Measurements from ENCODE around the gene OPTC. TPM values are rescaled to one million over a fixed set of nuclear protein-coding genes. Genes with fewer than 3 reads are reported as not detected.

OPTC gene
- total and polyA plus RNA-seq, 2 of the 13 experiments (the other 11 are each of a cell fraction or from before 2014, with no cell fraction given): not detected

DNA sequence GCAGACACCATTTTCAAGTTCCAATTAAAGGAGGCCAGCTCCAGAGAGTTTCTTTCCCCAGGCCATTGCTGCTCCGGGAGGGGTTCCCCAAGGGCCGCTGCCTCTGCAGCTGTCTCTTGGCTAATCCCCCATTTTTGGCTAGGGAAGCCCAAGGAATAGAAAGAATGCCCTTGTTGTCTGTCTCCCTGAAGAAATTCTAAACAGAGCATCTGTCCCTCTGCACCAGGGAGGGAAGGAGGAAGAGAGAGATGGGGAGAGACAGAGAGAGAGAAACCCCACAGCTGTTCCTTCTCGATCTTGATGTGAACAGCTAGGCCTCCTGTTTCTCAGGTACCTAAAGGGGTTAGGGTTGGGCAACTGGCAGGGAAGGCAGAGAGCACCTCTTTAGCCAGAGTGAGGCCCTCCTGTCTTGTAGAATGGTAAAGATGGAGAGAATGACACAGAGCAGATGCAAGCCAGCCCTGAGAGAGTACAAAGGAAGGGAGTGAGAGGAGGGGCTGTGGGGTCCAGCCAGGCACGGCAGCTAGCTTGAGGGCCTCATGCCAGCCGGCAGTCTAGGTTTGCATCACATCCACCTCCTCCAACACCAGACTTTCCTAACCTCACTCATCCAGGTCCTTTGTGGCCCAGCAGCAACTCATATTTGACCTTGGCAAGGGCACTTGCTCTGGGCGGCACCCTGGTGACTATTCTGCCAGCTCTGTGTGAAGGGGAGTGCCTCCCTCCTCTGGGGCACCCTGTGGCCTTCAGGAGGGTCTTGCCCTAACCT, 13.1 kb downstream of the OPTC start (continued):
- no peak for TF ChIP-seq PRDM10 (CRISPR knock-in tag; IDR thresholded peaks at IDR 0.05; ENCODE audit: low read depth)

DNA sequence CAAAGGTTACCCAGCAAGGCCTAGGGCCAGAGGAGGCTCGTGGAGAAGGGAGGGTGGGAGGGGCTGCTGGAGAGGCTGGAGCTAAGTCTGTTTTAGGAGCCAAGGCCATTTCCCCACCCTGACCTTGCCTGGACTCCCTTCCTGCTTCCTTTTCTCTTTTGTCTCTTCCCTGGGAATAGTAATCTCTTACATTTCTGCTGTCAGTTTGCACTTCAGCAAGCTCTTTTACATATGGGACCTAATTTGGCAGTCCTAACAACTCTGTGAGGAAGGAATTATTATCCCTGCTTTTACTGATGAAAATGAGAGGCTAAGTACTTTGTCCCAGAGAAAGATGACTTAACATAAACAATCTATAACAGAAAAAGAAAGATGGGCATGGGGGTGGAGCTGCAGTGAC, 13.8 kb downstream of the OPTC start:
- Histone ChIP-seq H3K36me3 (replicated peaks in 1 of 2; ENCODE audit: control insufficient read depth in 1 of 2, insufficient read depth in 2 of 2, low read length in 2 of 2) (no peaks in the 10 kb centered on the region), H3K79me2 (ENCODE audit: insufficient read depth, low read length) (no peaks in the 10 kb centered on the region), H4K20me1 (ENCODE audit: insufficient read depth, low read length) (no peaks in the 10 kb centered on the region; the same call in 1 of the 2 replicates), H3K27ac (ENCODE audit: extremely low read length, insufficient read depth, low read length) (no peak overlapping the region), H3K27me3 (ENCODE audit: control insufficient read depth in 1 of 2, insufficient read depth in 2 of 2, low read length in 2 of 2) (peaks cover 0 to 6% of the 10 kb centered on the region in 2 experiments; a peak in 1 of 5 replicates), H3K4me3 (replicated peaks in 1 of 3; ENCODE audit: insufficient read depth in 1 of 3, low read depth in 2 of 3, low read length in 3 of 3) (no peak overlapping the region), H3K9me3 (ENCODE audit: low read length) (no peaks in the 10 kb centered on the region), H3K4me2 (ENCODE audit: low read depth, low read length) (no peak overlapping the region), H3K4me1 (ENCODE audit: insufficient read depth, low read length) (peaks cover 13% of the 10 kb centered on the region), H3K9ac (ENCODE audit: insufficient read depth, low read depth, low read length) (no peak overlapping the region), H2AFZ (ENCODE audit: low read length) (no peak overlapping the region)
- ATAC-seq (no peak), FAIRE-seq (no peak), DNase-seq (ENCODE audit: low spot score) (no peak)
- in situ Hi-C loops (cut with HindIII; ENCODE audit: extremely low pct_ligation_motif_present, low pct_unique_long_range_greater_than_20kb) (no loop called here), intact Hi-C loops (cut with micrococcal nuclease; ENCODE audit: unreplicated experiment) (loop anchor here (1.0 kb wide), 1 partner anchor 195 kb away; no protein-coding TSS in a partner anchor)
- BruUV-seq (replicated peaks): no TSS peak
- POLR2A ChIA-PET: no interaction called here
- 0% methylated on average over 1 of the region's 1 CpG for WGBS (ENCODE audit: low lambda C conversion rate)
- CTCF ChIA-PET (ENCODE audit: low intra/inter-chr PET ratio, low total read pairs): no interaction called here
- TF ChIP-seq ZNF530 (CRISPR knock-in tag; IDR thresholded peaks at IDR 0.05; ENCODE audit: low read depth) (no peak), GLI4 (CRISPR knock-in tag; IDR thresholded peaks at IDR 0.05; ENCODE audit: borderline replicate concordance) (no peak), PAX8 (CRISPR knock-in tag; IDR thresholded peaks at IDR 0.05; ENCODE audit: borderline replicate concordance) (no peak), NKX3-1 (CRISPR knock-in tag; IDR thresholded peaks at IDR 0.05) (no peak), PBX3 (CRISPR knock-in tag; IDR thresholded peaks at IDR 0.05; ENCODE audit: borderline replicate concordance) (no peak), HMG20B (CRISPR knock-in tag; conservative IDR thresholded peaks at IDR 0.05) (no peak), MYNN (CRISPR knock-in tag; IDR thresholded peaks at IDR 0.05; ENCODE audit: low read depth) (no peak), ARID2 (CRISPR knock-in tag; IDR thresholded peaks at IDR 0.05; ENCODE audit: borderline replicate concordance) (no peak), MAFF (IDR thresholded peaks at IDR 0.05; ENCODE audit: low read depth, low read length) (no peak), ZNF772 (CRISPR knock-in tag; IDR thresholded peaks at IDR 0.05) (no peak), DMAP1 (CRISPR knock-in tag; IDR thresholded peaks at IDR 0.05) (no peak), NFYB (CRISPR knock-in tag; IDR thresholded peaks at IDR 0.05) (no peak)
- TF ChIP-seq, protein P1, sequence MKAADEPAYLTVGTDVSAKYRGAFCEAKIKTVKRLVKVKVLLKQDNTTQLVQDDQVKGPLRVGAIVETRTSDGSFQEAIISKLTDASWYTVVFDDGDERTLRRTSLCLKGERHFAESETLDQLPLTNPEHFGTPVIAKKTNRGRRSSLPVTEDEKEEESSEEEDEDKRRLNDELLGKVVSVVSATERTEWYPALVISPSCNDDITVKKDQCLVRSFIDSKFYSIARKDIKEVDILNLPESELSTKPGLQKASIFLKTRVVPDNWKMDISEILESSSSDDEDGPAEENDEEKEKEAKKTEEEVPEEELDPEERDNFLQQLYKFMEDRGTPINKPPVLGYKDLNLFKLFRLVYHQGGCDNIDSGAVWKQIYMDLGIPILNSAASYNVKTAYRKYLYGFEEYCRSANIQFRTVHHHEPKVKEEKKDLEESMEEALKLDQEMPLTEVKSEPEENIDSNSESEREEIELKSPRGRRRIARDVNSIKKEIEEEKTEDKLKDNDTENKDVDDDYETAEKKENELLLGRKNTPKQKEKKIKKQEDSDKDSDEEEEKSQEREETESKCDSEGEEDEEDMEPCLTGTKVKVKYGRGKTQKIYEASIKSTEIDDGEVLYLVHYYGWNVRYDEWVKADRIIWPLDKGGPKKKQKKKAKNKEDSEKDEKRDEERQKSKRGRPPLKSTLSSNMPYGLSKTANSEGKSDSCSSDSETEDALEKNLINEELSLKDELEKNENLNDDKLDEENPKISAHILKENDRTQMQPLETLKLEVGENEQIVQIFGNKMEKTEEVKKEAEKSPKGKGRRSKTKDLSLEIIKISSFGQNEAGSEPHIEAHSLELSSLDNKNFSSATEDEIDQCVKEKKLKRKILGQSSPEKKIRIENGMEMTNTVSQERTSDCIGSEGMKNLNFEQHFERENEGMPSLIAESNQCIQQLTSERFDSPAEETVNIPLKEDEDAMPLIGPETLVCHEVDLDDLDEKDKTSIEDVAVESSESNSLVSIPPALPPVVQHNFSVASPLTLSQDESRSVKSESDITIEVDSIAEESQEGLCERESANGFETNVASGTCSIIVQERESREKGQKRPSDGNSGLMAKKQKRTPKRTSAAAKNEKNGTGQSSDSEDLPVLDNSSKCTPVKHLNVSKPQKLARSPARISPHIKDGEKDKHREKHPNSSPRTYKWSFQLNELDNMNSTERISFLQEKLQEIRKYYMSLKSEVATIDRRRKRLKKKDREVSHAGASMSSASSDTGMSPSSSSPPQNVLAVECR (CRISPR knock-in tag; IDR thresholded peaks at IDR 0.05; ENCODE audit: borderline replicate concordance): no peak

All from HepG2 (cell line).